ENCODE data around the gene MUC21.

GRCh38 chr6:30998785-30999184 lies 15.3 kb downstream of the MUC21 start:
- TF ChIP-seq CTCF (conservative IDR thresholded peaks at IDR 0.05), result no peak
- no peak for TF ChIP-seq EZH2 (IDR thresholded peaks at IDR 0.05; ENCODE audit: low read depth)
